Activated T-helper 1 cell treated with anti-CD3 and anti-CD28 coated beads, Interleukin-12 subunit alpha, Interleukin-12 subunit beta, Interleukin-2, Interleukin-4 antibody, amounts not matched to agents 30 ng/mL and 10 ng/mL and 1 ng/mL, durations not matched to agents 14 hours and 24 hours and 36 hours (primary cell): ENCODE measurements around the gene CREM. TPM values are rescaled to one million over a fixed set of nuclear protein-coding genes. Genes with fewer than 3 reads are reported as not detected.

Experiments
- DNase-seq: peaks from one replicate; pipeline ENCODE4 v3.0.0; 2021; ENCODE audit warnings: low spot score
- H3K27ac Mint-ChIP-seq: one replicate; pipeline ENCODE4 v1.8.0; 2021; ENCODE audit warnings: mild to moderate bottlenecking, mixed read lengths
- H3K27me3 Mint-ChIP-seq: one replicate; pipeline ENCODE4 v1.8.0; 2022; ENCODE audit warnings: mild to moderate bottlenecking, moderate library complexity, mixed read lengths; ENCODE audit not compliant: insufficient read depth
- H3K36me3 Mint-ChIP-seq: one replicate; pipeline ENCODE4 v1.8.0; 2021; ENCODE audit warnings: low read depth, mixed read lengths
- H3K4me1 Mint-ChIP-seq: one replicate; pipeline ENCODE4 v1.8.0; 2021; ENCODE audit warnings: low read depth, mixed read lengths
- H3K4me3 Mint-ChIP-seq: one replicate; pipeline ENCODE4 v1.8.0; 2021; ENCODE audit warnings: mild to moderate bottlenecking, moderate library complexity, mixed read lengths
- H3K9me3 Mint-ChIP-seq: one replicate; pipeline ENCODE4 v1.8.0; 2021; ENCODE audit warnings: mixed read lengths
- intact Hi-C: fragments of 100-400 bp; cut with micrococcal nuclease; formaldehyde crosslinking; loops from one replicate; pipeline ENCODE4 v1.15.1; 2024
- total RNA-seq: library from RNA; stranded (reverse); gene quantifications from 2 replicates; pipeline ENCODE4 v1.2.3, GENCODE V29; 2022

The CREM gene
- total RNA-seq, 1 donor from 2014 or later = 101 TPM

DNA sequence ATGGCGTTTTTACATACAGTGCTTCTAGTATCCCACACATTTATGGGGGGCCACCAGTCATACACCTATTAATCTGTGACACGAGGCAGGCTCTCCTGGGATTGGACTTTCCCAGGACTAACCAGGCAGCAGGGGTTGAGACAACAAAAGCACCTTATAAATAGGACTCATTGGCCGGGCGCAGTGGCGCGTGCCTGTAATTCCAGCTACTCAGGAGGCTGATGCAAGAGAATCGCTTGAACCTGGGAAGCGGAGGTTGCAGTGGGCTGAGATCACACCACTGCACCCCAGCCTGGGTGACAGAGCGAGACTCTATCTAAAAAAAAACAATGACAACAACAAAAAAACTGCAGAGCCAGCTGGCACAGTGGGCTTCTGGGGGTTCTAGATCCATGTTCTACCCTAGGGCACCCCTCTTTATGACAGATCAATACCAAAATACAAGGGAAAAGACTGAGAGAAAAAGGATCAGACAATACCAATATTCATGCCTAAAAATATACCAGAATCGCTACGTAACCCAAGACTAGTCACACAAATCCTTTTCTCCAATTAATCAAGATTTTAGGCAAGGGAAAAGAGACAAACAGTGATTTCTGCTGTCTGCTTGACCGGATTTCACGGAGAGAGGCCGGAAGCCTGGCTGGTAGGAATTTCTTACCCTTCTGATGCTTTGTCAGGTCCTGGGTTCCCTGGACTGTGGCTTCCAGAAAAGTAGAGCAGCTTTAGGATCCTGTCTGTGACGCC is 111.3 kb downstream of the CREM start:
- Mint-ChIP-seq H3K27ac (no peak overlapping the region), H3K4me1 (no peaks in the 10 kb centered on the region), H3K36me3 (no peaks in the 10 kb centered on the region), H3K4me3 (no peak overlapping the region), H3K9me3 (no peaks in the 10 kb centered on the region), H3K27me3 (peaks cover 8% of the 10 kb centered on the region)
- intact Hi-C loops = no loop called here
- DNase-seq = no peak

DNA sequence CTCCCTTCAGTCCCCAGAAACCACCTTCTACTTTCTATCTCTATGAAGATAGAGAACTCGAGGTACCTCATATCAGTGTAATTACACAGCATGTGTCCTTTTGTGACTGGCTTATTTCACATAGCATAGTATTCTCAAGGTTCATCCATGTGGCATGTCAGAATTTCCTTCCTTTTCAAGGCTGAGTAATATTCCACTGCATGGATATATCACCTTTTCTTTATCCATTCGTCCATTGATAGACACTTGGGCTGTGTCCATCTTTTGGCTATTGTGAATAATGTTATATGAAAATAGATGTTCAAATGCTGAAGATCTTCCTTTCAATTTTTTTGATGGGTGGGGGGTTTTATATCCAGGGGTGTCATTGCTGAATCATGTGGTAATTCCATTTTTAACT is 117.9 kb downstream of the CREM start:
- H3K9me3 Mint-ChIP-seq = no peaks in the 10 kb centered on the region
- H3K36me3 Mint-ChIP-seq = no peaks in the 10 kb centered on the region
- peaks cover 6% of the 10 kb centered on the region for H3K27me3 Mint-ChIP-seq
- no peak for DNase-seq
- H3K4me1 Mint-ChIP-seq = no peaks in the 10 kb centered on the region
- H3K4me3 Mint-ChIP-seq = no peak overlapping the region
- intact Hi-C loops = loop anchor here (10.0 kb wide), 2 partner anchors 60 to 260 kb away; no protein-coding TSS in a partner anchor
- H3K27ac Mint-ChIP-seq = no peak overlapping the region

DNA sequence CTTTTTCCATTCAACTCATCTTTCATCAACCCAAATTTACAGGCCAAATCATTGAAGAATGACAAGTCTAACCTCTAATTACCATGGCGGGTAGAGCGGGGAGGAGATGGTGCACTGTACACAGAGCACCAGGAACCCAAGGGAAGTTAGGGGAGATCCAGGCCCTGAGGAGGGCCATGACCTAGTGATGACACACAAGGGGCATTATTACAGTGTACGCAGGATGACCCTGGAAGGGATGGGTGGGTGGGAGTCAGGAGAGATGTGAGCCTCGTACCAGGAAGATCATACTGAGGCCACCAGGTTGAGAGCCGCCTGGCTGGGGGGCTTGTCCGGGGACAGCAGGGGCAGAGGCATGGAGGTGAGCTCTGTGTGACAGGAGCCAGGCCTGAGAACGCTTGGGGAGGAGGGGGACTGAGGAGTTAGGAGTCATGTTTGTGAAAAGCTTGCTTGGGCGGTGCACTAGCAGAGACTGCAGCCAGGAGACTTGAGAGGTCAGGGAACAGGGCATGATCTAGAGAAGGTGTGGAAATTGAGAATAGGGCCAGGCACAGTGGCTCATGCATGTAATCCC is 120.2 kb downstream of the CREM start:
- Mint-ChIP-seq H3K9me3 (no peaks in the 10 kb centered on the region), H3K4me1 (no peaks in the 10 kb centered on the region), H3K27ac (no peak overlapping the region), H3K36me3 (no peaks in the 10 kb centered on the region), H3K4me3 (no peak overlapping the region), H3K27me3 (peaks cover 6% of the 10 kb centered on the region)
- intact Hi-C loops = loop anchor here (10.0 kb wide), 2 partner anchors 58 to 258 kb away; no protein-coding TSS in a partner anchor
- DNase-seq = no peak

DNA sequence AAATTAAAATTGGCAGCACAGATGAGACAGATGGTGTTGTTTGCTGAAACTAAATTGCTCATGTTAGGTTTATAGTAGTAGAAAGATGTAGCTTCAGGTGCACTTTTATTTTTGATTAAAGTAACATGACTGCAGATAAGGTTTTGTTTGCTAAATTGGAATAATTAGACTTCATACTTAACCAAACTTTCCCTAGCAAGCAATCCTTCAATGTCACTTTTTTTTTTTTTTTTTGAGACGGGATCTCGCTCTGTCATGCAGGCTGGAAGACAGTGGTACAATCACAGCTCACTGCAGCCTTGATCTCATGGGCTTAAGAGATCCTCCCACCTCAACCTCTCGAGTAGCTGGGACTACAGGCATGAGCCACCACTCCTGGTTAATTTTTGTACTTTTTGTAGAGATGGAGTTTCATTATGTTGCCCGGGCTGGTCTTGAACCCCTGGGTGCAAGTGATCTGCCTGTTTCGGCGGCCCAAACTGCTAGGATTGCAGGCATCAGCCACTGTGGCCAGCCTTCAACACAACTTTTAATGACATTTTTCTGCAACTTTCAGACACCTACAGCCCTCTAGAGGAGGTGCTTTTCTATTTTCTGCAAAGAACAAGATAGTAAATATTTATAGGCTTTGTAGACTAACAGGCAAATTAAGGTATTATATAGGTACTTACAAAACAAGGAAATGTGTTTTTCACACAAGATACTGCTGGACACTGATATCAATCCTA is 124.9 kb downstream of the CREM start:
- Mint-ChIP-seq H3K4me1 (no peaks in the 10 kb centered on the region), H3K4me3 (no peak overlapping the region), H3K9me3 (peaks cover 4% of the 10 kb centered on the region), H3K27me3 (peaks cover 3% of the 10 kb centered on the region), H3K36me3 (no peaks in the 10 kb centered on the region), H3K27ac (no peak overlapping the region)
- no peak for DNase-seq
- intact Hi-C loops = no loop called here

DNA sequence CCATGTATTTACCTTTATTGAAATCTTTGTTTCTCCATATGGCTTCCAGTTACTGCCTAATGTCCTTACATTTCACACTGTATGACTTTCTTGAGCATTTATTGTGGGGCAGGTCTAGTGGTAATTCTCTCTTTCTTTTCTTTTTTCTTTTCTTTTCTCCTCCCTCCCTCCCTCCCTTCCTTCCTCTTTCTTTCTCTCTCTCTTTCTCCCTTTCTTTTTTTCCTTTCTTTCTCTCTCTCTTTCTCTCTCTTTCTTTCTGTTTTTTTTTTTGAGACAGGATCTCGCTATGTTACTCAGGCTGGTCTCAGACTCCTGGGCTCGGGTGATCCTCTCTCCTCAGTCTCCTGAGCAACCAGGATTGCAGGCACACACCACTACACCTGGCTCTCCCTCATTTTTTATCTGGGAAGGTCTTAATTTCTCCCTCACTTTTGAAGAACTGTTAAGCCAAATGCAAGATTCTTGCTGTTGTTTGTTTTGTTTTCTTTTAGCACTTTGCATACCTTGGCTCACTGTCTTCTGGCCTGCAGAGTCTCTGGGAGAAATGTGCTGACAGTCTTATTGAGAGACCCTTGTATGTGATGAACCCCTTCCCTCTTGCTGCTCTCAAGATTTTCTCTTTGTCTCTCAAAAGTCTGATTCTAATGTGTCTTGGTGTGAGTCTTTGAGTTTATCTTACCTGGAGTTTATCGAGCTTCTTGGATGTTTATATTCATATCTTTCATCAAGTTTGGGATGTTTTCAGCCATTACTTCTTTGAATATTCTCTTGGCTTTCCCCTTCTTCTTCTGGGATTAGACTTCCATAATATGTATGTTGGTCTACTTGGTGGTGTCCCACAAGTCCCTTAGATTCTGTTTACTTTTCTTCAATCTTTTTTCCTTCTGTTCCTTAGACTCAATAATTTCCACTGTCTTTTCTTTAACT is 130.7 kb downstream of the CREM start:
- Mint-ChIP-seq H3K36me3 (peaks cover 2% of the 10 kb centered on the region), H3K4me3 (no peak overlapping the region), H3K27me3 (peaks cover 5% of the 10 kb centered on the region), H3K27ac (peak overlapping the region; percentile 34), H3K4me1 (no peaks in the 10 kb centered on the region), H3K9me3 (peaks cover 16% of the 10 kb centered on the region)
- intact Hi-C loops = no loop called here
- DNase-seq = no peak

DNA sequence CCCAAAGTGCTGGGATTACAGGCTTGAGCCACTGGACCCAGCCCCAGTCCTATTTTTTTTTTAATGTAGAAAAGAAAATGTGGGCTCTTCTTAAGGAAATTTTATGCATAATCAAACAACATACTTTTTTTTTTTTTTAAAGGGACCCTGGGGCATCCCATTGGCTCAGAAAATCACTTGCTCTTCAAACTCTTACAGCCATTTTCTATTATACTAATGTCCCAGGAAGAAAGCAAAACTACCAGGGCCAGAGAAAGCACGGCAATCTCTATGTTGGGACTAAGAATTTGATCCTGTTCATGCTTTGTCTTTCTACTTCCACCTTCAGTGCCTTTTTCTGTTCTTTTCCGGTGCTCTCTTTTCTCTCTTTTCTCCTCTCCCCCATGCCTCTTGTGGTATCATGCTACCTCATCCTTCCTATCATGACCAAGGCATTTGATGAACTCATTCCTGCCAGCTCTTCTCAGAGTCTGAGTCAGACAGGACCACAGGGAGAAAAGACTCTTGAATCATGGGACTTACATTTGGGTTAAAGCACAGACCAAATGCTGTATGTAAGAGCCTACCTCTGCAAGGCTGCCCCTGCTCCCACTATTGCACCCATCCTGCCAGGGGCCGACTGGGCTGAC is 133.2 kb downstream of the CREM start:
- no peak for DNase-seq

DNA sequence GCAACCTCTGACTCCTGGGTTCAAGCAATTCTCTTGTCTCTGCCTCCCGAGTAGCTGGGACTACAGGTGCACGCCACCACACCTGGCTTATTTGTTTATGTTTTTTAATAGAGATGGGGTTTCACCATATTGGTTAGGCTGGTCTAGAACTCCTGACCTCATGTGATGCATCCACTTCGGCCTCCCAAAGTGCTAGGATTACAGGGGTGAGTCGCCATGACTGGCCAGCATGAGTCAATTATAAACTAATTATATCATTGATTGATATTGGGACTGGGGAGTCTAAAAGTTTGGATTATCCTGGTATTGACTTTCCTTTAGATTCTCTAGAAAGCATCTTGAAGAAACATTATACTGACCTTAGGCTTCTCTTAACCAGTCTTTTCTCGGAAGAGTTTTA is 135.8 kb downstream of the CREM start:
- Mint-ChIP-seq H3K4me1 (no peaks in the 10 kb centered on the region), H3K4me3 (no peak overlapping the region), H3K27ac (no peak overlapping the region), H3K27me3 (no peaks in the 10 kb centered on the region), H3K9me3 (peaks cover 5% of the 10 kb centered on the region), H3K36me3 (peaks cover 2% of the 10 kb centered on the region)
- intact Hi-C loops = no loop called here
- DNase-seq = no peak

More for the DNA sequence above, 133.2 kb downstream of the CREM start:
- no peak overlapping the region for H3K27ac Mint-ChIP-seq
- peaks cover 3% of the 10 kb centered on the region for H3K27me3 Mint-ChIP-seq
- H3K4me3 Mint-ChIP-seq = no peak overlapping the region
- intact Hi-C loops = no loop called here
- no peaks in the 10 kb centered on the region for H3K4me1 Mint-ChIP-seq
- H3K9me3 Mint-ChIP-seq = peaks cover 16% of the 10 kb centered on the region
- peaks cover 2% of the 10 kb centered on the region for H3K36me3 Mint-ChIP-seq

Other genes with a start within 250 kb of the CREM start
- gene CUL2, start 36.5 kb upstream of the CREM start, total RNA-seq = 49.8 and 50.5 TPM in 2 replicates
- 56.5 and 71.0 TPM in 2 replicates for gene CCNY, start 209.7 kb downstream of the CREM start, total RNA-seq